Prostate gland (tissue), 2 donors: Measurements from ENCODE around the gene FGFR1OP2.

ENCODE experiments used
- CTCF ChIP-seq, 4 experiments: fragments of 200-600 bp in 2 of 4; fragments of 450-650 bp in 2 of 4; sonication (generic) in 2 of 4; IDR thresholded peaks; 1 replicate in 3 of 4; 2 replicates in 1 of 4; pipeline ENCODE4 v1.5.1; 2016 to 2019; ENCODE audit warnings: antibody characterized with exemption in 4 of 4, mild to moderate bottlenecking in 2 of 4, moderate library complexity in 2 of 4
- POLR2A ChIP-seq: fragments of 450-650 bp; IDR thresholded peaks from one replicate; pipeline ENCODE4 v1.6.1; 2016; ENCODE audit warnings: antibody characterized with exemption, mild to moderate bottlenecking
- POLR2AphosphoS5 ChIP-seq: sonication (generic); formaldehyde crosslinking; IDR thresholded peaks from one replicate; pipeline ENCODE4 v1.6.1; 2017; ENCODE audit warnings: antibody characterized with exemption

GRCh38 chr12:26961803-26962202, 23.5 kb downstream of the FGFR1OP2 start:
- TF ChIP-seq CTCF (IDR thresholded peaks at IDR 0.05) (no peak), POLR2A (no peak), POLR2AphosphoS5 (no peak)
